Ovary (tissue), 3 donors: ENCODE data around the gene BAHCC1.

Experiments used
- EP300 ChIP-seq: sonication (generic); formaldehyde crosslinking; IDR thresholded peaks from one replicate; pipeline ENCODE4 v1.6.1; 2017; ENCODE audit warnings: antibody characterized with exemption
- TF ChIP-seq, protein P1 (sequence below), 3 donors: fragments of 450-650 bp in 2 of 3; fragments of 200-600 bp in 1 of 3; IDR thresholded peaks; one replicate each; pipeline versions ENCODE4 v1.5.1 to v1.8.0; 2016 to 2022; ENCODE audit warnings: antibody characterized with exemption in 3 of 3, mild to moderate bottlenecking in 1 of 3
- donor health status: DM: no; HTN: no; CAD: no.

DNA sequence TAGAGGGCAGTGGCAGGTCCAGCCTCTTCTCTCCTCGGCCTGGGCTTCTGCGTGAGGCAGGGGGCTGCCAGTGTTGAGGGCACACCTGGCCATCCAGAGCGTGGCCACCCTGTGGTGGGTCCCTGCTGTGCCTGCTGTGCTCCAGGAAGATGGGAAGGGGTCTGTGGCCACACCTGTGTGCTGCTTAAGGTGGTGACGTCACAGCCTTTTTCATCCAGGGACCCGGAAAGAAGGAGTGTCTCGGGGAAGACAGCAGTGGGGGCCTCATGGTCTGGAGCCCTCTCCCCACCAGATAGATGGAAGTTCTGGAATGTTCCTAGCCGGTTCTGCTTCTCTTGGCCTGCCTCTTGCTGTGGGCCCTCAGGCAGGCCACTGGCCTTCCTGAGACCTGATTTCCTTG, 80.8 kb downstream of the BAHCC1 start:
- TF ChIP-seq, protein P1, sequence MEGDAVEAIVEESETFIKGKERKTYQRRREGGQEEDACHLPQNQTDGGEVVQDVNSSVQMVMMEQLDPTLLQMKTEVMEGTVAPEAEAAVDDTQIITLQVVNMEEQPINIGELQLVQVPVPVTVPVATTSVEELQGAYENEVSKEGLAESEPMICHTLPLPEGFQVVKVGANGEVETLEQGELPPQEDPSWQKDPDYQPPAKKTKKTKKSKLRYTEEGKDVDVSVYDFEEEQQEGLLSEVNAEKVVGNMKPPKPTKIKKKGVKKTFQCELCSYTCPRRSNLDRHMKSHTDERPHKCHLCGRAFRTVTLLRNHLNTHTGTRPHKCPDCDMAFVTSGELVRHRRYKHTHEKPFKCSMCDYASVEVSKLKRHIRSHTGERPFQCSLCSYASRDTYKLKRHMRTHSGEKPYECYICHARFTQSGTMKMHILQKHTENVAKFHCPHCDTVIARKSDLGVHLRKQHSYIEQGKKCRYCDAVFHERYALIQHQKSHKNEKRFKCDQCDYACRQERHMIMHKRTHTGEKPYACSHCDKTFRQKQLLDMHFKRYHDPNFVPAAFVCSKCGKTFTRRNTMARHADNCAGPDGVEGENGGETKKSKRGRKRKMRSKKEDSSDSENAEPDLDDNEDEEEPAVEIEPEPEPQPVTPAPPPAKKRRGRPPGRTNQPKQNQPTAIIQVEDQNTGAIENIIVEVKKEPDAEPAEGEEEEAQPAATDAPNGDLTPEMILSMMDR (IDR thresholded peaks at IDR 0.05), result no peak
- no peak for TF ChIP-seq EP300
